ENCODE results near the gene DEFB118.

GRCh38 chr20:31414381-31414780, 46.0 kb downstream of the DEFB118 start:
- no peak for TF ChIP-seq POLR2A (IDR thresholded peaks at IDR 0.05)
- TF ChIP-seq, protein P1, sequence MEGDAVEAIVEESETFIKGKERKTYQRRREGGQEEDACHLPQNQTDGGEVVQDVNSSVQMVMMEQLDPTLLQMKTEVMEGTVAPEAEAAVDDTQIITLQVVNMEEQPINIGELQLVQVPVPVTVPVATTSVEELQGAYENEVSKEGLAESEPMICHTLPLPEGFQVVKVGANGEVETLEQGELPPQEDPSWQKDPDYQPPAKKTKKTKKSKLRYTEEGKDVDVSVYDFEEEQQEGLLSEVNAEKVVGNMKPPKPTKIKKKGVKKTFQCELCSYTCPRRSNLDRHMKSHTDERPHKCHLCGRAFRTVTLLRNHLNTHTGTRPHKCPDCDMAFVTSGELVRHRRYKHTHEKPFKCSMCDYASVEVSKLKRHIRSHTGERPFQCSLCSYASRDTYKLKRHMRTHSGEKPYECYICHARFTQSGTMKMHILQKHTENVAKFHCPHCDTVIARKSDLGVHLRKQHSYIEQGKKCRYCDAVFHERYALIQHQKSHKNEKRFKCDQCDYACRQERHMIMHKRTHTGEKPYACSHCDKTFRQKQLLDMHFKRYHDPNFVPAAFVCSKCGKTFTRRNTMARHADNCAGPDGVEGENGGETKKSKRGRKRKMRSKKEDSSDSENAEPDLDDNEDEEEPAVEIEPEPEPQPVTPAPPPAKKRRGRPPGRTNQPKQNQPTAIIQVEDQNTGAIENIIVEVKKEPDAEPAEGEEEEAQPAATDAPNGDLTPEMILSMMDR (IDR thresholded peaks at IDR 0.05): no peak
- no peak for TF ChIP-seq POLR2AphosphoS5 (IDR thresholded peaks at IDR 0.05)
- no peak for TF ChIP-seq EP300 (IDR thresholded peaks at IDR 0.05)
